NOMO-1 treated with DMSO at 0.1 percent for 48 hours (cell line): ENCODE data around the gene COL25A1.

Experiments used
- DNase-seq: peaks from one replicate; lab custom pipeline; 2025; ENCODE audit not compliant: unreplicated experiment; lab: John Stamatoyannopoulos, UW

COL25A1 gene

DNA sequence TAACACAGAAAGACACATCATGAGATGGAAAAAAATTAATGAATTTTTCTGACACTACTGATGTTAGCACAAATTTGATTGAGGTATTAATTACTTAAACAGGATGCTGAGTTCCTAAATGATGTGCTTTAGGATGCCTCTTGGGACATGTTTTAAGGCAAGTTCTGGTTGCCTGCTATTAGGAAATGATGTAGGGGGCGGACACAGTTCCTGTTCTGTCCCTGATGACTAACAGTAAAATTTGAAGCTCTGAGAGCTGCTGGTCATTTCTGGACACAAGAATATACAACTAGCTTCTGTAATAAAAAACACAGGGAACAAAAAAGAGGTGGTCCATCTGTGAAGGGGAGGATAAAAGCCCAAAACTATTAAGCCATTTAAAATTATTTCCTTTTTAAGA is 376.4 kb downstream of the COL25A1 start:
- DNase-seq, result peak; percentile 28

DNA sequence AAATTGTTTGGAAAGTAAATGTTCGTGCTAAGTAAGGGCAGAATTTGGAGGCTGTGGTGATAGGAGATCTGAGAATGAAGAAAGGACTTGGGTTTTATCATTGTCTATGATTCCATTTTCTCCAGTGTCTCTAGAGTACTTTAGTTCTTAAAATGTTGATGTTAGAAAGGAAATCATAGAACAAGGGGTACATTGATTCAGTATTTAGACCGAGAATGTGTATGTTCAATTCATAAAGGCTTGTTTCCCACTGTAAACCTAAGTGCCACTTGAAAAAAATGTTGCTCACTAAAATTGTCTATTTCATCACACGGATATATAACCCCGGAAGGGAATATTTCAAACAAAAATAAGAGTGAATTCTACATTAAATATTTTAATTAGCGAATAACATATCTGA is 380.3 kb downstream of the COL25A1 start:
- no peak for DNase-seq

DNA sequence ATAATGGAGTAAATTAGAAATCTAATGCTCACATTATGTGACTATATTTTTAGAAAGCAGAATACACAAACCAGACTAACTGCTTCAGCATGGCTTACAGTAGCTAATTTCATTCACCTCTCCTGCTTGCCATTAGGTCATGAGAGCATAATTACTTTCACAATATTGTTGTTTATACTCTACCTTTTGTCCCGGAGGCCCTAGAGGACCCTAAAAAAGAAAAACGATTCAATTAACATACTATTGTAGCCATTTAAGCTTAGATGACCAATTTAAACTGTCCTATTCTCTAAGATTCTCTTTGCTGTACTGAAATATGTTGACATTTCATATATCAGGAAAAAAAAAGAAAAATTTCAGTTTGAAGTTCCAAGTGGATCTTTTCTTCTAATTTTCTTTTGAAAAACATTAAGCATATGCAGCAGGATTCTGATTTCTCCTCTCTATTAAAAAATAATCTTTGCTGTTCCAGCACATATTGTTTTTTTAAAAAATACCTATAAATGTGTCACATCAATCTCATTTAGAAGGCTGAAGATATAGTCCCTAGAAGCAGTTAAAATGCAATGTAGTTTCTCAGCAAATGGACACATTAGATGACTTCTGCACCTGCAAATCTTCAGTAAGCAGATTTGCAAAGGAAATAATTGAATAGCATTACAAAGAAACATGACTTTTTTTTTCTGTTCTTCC is 381.9 kb downstream of the COL25A1 start:
- no peak for DNase-seq

DNA sequence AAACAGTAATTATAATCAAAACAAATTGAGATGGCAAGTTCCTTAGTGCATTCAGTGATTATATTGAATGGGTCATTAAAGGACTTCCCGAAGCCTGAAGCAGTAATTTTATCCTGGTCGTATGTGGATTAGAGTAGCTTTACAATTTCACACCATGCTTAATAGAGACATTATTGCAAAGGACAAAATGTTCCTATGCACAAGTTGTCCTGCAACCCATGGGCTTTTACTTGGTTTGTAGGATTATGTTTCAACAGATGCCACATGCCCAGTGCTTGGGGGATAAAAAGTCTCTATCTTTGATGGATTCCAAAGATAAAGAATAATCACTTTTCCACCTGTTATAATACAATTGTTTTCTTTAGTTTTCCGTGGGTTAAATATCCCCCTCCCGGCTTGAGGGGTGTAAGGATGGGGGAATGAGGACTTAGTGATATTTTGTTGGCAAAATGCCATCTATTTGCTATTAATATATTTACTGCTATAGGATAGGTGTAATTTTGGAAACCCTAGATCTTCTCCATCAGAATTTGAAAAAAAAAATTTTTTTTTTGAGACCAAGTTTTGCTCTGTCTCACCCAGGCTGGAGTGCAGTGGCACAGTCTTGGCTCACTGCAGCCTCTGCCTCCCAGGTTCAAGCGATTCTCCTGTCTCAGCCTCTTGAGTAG is 383.1 kb downstream of the COL25A1 start:
- DNase-seq, result no peak

DNA sequence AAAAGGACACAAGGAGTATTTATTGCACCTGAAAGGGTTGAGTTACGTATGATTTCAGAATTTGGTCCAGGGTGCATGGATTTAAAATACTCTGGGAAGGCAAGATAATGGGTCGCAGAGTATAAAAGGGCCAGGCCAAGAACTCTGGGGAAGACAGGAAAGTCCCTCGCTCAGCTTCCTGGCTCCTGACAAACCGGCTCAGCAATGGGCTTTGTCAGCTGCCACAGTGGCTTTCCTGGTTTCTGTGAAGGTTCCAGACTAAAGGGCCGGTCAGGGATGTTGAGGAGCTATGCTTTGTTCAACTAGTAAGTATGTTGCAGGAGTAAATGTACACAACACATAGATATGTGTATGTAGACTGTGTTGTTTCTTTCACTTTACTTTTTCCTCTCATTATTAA is 385.2 kb downstream of the COL25A1 start:
- DNase-seq, result no peak

DNA sequence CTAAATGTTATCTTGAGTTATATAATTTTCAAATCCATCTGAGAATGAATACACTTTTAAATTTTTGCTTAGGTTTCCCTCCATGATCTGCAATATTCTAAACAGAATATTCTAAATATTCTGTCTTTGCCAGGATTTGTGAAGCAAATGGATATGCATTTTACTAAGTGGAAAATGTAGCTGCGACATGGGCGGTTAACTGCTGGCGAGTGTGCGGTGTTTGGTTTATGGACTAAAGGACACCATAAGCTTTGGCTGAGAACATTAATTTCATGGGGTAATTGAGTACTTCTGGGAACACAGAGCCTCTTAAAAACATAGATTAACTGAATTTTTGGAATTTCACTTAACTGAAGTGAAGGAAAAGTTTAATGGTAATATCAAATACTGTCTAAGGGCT is 385.8 kb downstream of the COL25A1 start:
- no peak for DNase-seq

DNA sequence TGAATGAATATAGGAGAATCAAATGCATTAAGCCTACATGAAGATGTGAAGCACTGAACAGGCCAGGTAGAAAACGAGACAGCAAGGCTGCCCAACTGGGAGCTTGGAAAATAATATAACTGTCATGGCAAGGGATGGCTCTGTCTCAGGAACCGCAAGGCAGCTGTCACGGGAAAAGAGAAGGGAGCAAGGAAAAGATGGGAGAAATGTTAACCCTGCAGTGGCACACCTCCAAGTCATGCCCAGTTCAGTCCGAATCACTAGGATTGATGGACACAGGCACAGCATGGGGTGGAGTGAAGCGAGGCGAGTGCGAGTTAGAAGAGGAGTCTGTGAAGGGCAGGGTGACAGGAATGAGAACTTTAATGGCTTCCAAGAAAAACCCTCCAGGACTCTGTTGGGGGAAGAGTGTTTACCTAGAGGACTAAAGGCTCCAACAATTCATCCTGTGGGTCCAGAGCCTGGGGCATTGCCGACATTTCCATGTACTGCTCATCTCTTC is 395.5 kb downstream of the COL25A1 start:
- no peak for DNase-seq

DNA sequence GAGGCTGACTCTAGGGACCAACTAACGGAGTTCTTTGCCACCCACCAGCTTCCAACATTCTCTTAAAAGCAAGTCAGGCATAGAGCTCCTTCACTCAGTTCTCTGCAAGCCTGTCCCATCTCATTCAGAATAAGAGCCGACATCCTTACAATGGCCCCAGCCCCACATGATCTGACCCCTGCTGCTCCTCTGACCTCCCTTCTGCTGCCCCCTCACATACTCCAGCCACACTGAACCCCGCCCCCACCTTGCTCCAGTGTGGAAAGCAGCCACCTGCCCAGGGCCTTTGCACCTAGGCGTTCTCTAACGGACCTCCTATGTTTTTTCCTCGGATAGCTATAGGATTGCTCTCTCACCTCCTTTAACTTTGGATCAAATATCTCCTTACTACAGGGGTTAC is 396.5 kb downstream of the COL25A1 start:
- no peak for DNase-seq

DNA sequence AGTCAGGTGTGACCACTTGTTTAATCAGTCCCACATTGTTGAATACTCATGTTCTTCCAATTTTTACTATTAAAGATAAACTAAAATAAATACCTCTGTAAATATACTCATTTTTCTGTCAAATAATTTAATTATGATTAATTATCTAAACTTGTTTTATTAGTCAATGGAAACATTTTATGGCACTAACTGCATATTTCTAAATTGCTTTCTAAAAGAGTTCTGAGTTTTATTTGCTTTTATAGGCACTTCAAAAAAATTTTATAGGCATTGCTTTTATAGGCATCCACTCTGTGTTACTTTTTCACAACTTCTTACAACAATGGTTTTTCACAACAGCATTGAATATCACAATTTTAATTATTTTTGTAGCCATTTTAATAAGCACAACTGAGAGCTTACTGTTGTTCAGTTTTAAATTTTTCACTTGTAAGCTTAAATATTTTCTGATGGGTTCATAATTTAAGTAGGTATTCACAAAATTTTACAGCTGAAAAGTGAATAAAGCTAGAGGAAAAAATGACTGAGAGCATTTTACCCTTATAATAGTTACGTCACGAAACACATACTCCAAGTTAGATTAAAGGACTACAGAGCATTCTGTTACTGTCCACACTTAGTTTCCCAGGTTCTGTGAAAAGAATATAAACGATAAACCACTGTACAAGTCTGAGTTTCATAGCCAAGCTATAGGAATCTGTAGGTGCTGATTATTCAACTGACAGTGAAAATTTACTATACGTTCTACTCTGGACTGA is 398.8 kb downstream of the COL25A1 start:
- no peak for DNase-seq

DNA sequence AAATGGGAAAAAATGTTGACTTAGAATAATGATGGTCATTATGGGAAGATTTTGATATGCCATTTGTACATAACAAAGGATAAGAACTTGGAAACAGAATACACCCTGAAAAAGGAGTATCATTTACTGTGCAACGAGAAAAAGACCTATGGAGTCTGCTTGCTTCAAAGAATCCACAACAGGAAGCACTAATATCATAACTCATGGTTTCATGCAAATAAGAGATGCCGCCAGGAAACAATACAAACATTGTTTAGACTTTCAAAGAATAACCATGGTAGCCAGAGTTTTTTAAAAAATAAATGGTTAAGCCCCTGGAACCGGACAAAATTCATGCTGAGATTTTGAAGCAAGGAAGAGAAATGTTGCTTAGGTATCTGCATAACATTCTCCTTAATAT is 399.7 kb downstream of the COL25A1 start:
- no peak for DNase-seq

DNA sequence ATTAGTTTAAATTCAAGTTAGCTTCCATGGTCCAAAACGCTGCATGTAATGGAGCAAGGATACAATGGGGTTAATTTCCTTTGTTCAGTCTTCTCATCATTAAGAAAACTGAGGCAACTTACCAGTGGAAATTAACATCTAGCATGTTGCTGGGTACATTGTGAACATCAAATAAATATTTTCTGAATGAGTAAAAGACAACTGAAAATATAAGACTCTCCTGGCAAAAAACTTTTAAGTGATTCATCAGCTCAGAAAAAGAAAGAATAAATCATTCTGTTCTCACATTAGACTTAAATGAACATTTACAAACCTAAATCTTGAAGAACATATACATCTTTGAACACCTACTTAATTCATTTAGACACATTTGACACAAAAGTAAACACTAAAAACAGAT is 401.2 kb downstream of the COL25A1 start:
- no peak for DNase-seq

DNA sequence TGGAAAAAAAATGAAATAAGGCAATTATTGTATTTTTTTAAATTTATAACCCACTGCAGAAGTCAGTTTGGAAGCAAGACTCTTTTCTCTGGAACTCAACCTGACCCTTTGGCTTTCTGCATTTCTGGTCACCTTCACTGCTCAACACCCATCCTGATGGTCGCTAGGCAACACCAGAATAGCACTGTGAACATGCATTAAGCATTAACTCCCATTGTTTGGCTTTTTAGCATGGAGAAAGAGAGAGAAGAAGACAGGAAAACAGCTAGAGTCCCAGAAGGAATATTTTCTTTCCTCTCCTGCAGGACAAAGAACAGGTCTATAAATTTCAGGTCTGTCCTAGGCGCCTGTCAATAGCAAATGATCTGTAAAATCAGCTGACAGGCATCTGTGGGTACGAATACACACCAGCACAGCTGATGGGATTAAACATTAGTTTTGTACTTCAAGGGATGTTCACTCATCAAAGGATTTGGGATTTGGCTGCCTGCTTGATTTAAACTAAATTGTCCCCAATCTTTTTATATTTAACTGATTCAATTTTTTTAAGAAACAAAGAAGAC is 402.4 kb downstream of the COL25A1 start:
- DNase-seq, result no peak

DNA sequence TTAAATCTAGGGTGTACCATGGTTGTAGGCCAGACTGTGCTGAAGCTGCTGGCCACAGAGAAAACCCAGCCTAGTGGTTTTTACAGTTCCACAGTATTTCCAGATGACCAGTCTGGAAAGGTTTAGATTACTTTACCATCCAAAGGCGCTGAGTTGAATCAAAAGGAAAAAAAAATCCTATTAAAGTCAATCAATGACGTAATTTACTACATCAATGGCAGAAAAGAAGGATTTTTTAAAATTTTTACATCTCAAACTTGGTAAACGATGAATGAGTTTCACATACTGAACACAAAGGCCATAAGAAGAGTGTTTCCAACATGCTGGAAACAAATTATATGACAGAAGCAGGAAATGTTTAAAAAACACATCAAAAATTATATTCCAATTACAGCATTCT is 409.0 kb downstream of the COL25A1 start:
- DNase-seq, result no peak

DNA sequence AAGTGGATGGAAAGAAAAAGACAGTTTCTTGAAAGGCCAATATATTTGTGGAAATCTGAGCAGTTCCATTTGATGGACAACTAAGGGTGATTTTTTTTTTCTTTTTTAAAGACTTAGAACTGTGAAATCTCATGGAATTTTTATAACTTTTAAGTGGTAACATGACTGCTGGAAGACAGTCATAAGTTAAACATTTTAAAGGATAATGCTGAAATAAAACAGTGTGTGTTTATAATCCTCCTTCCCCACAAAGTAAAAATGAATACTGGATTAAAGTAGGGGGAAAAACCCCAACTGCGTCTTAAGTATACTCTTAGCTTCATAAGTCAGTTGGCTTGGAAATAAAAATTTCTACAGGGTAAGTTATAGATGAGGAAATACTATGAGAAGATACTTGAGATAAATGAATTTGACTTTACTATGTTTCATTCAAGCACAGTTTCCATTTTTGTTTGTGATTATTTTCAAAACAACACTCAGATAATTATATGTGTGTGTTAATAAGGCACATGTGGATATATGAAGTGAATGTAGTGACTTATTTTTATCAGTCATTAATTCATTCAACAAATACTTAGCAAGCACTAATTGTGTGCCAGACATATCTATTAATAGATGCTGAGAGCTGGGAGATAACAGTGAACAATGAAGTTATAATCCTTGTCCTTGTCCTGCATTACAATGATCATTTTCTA is 410.4 kb downstream of the COL25A1 start:
- DNase-seq, result no peak

DNA sequence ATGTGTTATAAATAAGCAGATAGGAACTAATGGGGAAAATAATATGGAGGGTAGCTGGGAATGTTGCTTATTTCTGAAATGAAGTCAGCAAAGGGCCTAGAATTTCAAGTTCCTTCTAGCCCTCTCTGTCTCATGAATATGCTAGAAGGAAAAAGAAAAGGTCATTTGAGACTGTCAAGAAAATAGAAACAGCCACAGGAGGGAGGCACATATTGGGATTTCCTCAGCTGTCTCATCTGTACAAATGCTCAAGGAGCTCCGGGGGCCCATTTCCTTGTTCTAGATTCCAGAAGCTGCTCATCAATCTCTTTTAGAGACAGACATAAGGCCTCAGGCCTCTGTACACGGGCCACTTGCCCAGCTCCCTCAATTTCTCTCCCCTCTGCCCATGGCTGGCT is 412.0 kb downstream of the COL25A1 start:
- no peak for DNase-seq

DNA sequence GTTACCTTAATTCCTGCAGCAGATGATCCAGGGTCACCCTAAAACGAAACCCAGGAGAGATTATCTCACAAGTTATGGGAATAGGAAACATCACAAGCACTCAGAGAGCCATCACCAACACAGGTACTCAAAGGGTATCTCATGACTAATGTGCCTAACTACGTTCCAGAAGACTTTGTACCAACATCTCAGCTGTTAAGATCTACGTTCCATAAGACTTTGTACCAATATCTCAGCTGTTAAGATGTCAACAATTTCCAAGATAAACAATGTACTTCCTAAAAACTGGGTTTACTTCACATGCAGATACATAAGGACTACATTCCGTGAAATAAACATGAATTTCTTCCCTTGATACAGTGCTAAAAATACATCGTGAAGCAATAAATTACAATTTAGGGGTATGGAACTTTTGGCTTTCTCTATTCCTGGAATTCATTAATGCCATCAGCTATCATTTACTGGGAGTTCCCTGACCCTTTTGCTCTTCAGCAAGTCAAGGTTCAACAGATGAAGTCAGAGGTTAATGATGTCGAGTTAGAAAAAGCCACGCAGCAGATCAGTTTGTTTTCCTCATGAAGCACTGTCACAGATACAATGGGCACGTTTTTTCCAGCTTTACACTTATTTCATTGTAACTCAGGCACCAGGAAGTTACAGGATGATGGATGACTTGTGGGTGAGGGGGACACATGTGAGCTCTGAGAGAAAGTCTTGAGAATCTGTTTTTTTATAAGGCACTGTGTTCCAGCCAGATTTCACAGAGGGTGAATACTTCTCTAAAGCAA is 412.6 kb downstream of the COL25A1 start:
- no peak for DNase-seq

DNA sequence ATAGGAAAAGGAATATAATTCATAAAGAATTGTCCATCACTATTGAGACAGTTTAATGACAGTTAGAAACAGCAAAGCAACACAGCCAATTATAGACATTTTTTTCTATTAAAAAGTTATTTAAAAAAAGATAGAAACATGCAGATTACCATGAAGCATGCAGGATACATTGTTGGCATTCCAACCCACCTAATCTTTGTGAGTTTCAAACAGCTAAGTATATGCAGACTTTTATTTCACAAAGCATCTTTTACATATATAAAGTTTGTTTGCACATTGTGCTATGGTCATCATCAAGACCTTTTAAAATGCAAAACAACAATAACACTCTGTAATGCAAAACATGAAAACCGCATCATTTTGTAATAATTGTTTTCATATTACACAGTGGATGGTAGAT is 413.7 kb downstream of the COL25A1 start:
- DNase-seq, result no peak

DNA sequence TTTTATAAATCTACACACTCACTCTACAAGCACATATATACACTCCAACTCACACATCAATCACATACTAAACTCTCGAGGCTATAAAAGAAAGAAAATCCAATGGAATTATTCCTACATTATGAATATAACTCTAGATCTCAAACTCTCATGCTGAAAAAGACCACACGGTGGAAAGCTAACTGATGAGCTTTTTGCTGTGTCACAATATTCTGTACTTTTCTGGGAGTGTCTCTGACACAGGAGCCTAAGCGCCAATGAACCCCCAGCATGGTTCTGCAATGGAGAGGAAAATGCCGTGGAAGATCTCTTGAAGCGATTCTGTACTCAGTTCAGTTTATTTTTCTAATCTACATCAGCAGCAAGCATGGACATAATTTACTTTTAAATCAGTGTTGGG is 415.4 kb downstream of the COL25A1 start:
- no peak for DNase-seq

DNA sequence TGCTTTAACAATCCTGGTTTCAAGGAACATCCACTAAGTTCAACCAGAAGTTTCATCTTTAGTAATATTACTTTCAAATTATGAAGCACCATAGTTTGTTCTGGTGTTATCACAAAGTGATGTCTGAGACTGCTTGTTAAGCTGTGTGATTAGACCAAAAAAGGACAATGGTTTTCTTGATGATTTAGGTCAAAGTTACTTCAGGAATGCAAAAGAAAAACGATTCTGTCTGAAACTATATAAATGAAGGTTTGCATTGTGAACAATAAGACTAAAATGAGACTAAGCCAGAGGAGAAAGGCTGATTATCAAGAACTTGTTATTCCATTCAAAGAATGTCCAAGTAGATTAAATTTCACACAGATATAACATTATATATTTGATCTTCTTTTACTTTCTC is 417.2 kb downstream of the COL25A1 start:
- no peak for DNase-seq

DNA sequence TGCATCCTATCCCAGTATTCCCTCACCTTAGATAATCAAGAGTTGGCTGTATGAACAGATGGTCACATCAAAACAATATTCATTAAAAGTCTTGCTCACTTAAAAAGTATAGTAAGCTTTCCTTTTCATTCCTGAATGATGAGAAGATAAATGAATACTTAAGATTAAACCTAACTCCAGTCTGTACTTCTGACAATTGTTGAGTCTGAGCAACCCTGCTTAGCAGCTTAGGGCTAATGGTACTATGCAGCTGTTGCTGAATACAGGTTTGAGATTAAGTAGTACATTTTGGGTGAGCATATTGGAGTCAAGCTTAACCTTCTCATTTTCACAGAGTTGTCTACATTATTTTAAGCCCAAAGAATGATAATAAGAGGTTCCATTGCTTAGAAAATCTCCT is 417.9 kb downstream of the COL25A1 start:
- DNase-seq, result no peak
